GM21526 (cell line): ENCODE data around the gene NIT1.
A peak's percentile ranks its signal among the peaks of the same experiment; 100 is the strongest.

Experiments
- ATAC-seq: cut with Tn5 transposase; IDR thresholded peaks from one replicate; pipeline ENCODE4 v1.9.1; 2021; ENCODE audit warnings: moderate library complexity; ENCODE audit not compliant: unreplicated experiment, low FRiP score

Gene NIT1

GRCh38 chr1:161117759-161118581 lies at the start of gene NIT1, which contains the start of gene PFDN2:
TSS of gene NIT1 (plus strand) at chr1:161118105. CDS start at chr1:161118177, 72 bp downstream.
TSS of gene PFDN2 (minus strand) at chr1:161118037. CDS start at chr1:161118026, 11 bp downstream.
- ATAC-seq: peak; percentile 67

- ATAC-seq: peak; percentile 43
Observed at GRCh38 chr1:161068306-161069234, 49.3 kb upstream of the NIT1 start.

- no peak for ATAC-seq
Observed at GRCh38 chr1:161069241-161069640, 48.7 kb upstream of the NIT1 start.

GRCh38 chr1:161069731-161070270 lies 48.1 kb upstream of the NIT1 start, which contains the start of gene ARHGAP30:
TSS of gene ARHGAP30 (minus strand) at chr1:161069891. CDS start at chr1:161069624, 267 bp downstream.
- peak; percentile 76 for ATAC-seq

- no peak for ATAC-seq
Observed at GRCh38 chr1:161070761-161071160, 47.1 kb upstream of the NIT1 start.

GRCh38 chr1:161071886-161072371 lies 46.0 kb upstream of the NIT1 start:
- no peak for ATAC-seq

- no peak for ATAC-seq
Observed at GRCh38 chr1:161072751-161073449, 45.0 kb upstream of the NIT1 start.

GRCh38 chr1:161073474-161074121 lies 44.3 kb upstream of the NIT1 start:
- no peak for ATAC-seq

GRCh38 chr1:161074676-161075368 lies 43.1 kb upstream of the NIT1 start:
- no peak for ATAC-seq

GRCh38 chr1:161076410-161076809 lies 41.5 kb upstream of the NIT1 start:
- ATAC-seq: no peak

GRCh38 chr1:161077426-161077825 lies 40.5 kb upstream of the NIT1 start:
- ATAC-seq: no peak

- ATAC-seq: no peak
Observed at GRCh38 chr1:161079436-161080110, 38.3 kb upstream of the NIT1 start.

- no peak for ATAC-seq
Observed at GRCh38 chr1:161080441-161081405, 37.2 kb upstream of the NIT1 start.

- no peak for ATAC-seq
Observed at GRCh38 chr1:161081519-161081918, 36.4 kb upstream of the NIT1 start.

GRCh38 chr1:161082483-161082882 lies 35.4 kb upstream of the NIT1 start:
- no peak for ATAC-seq

- no peak for ATAC-seq
Observed at GRCh38 chr1:161082996-161083747, 34.7 kb upstream of the NIT1 start.
